ENCODE measurements around the gene UNC5B.

GRCh38 chr10:71219918-71220688, 7.7 kb downstream of the UNC5B start:
- TF ChIP-seq POLR2A (IDR thresholded peaks at IDR 0.05; ENCODE audit: low read depth, low read length): no peak
- TF ChIP-seq TAF1 (IDR thresholded peaks at IDR 0.05; ENCODE audit: low read depth, low read length): no peak
- no peak for TF ChIP-seq POLR2AphosphoS5 (IDR thresholded peaks at IDR 0.05; ENCODE audit: low read depth, low read length)
